ENCODE measurements around the gene HIGD2A. TPM values are rescaled to one million over a fixed set of nuclear protein-coding genes. Genes with fewer than 3 reads are reported as not detected.
A peak's percentile ranks its signal among the peaks of the same experiment; 100 is the strongest.
"Not testable (repeated sequence)": the region's sequence is repeated elsewhere in the genome, so short reads cannot be mapped to it uniquely, and the experiment has no call there.

HIGD2A gene
- polyA plus RNA-seq, 12 donors: 110 to 188 (median 155) TPM; not detected in 1

GRCh38 chr5:176391479-176391878 is 2.9 kb downstream of the HIGD2A start:
- no peak for DNase-seq

GRCh38 chr5:176391999-176392398 is 3.4 kb downstream of the HIGD2A start:
- no peak for DNase-seq

- DNase-seq: no peak
These were observed 4.0 kb downstream of the HIGD2A start for GRCh38 chr5:176392526-176392925.

- DNase-seq: no peak
These were observed 5.5 kb downstream of the HIGD2A start for GRCh38 chr5:176394096-176394495.

GRCh38 chr5:176394881-176395675 is 6.5 kb downstream of the HIGD2A start:
- DNase-seq: no peak

GRCh38 chr5:176396330-176396729 is 7.8 kb downstream of the HIGD2A start:
- DNase-seq: no peak

- no peak for DNase-seq
These were observed 9.3 kb downstream of the HIGD2A start for GRCh38 chr5:176397736-176398420.

GRCh38 chr5:176400382-176401156 is 12.0 kb downstream of the HIGD2A start:
- DNase-seq: no peak

- no peak for DNase-seq
These were observed 13.0 kb downstream of the HIGD2A start for GRCh38 chr5:176401281-176402205.

- no peak for DNase-seq
These were observed 17.3 kb downstream of the HIGD2A start for GRCh38 chr5:176405656-176406435.

GRCh38 chr5:176406436-176407052 is 18.0 kb downstream of the HIGD2A start:
- DNase-seq: no peak

GRCh38 chr5:176407456-176408251 is 19.1 kb downstream of the HIGD2A start:
- peak; percentile 33 for DNase-seq

GRCh38 chr5:176408252-176408573 is 19.7 kb downstream of the HIGD2A start:
- DNase-seq: not testable (repeated sequence)

- DNase-seq: no peak
These were observed 20.0 kb downstream of the HIGD2A start for GRCh38 chr5:176408590-176408989.

- DNase-seq: no peak
These were observed 21.2 kb downstream of the HIGD2A start for GRCh38 chr5:176409765-176410164.

GRCh38 chr5:176410486-176411180 is 22.1 kb downstream of the HIGD2A start:
- DNase-seq: no peak

- no peak for DNase-seq
These were observed 24.1 kb downstream of the HIGD2A start for GRCh38 chr5:176412517-176413254.

- DNase-seq: no peak
These were observed 24.7 kb downstream of the HIGD2A start for GRCh38 chr5:176413255-176413565.

Measured in muscle of arm (tissue), 12 donors.